K562 (cell line): ENCODE data around the gene NHS. TPM values are rescaled to one million over a fixed set of nuclear protein-coding genes. Genes with fewer than 3 reads are reported as not detected.

Experiments used
- ATAC-seq: fragments of 200-7000 bp; cut with Tn5 transposase; 3 replicates; pipeline ENCODE4 v1.9.1; 2020; ENCODE audit warnings: moderate library complexity
- BruUV-seq: library from RNA; stranded (reverse); fragments of 400-500 nt; replicated peaks from 2 replicates; lab custom pipeline; 2021; lab: Mats Ljungman, UMichigan
- CTCF ChIA-PET: fragments of 300-600 bp; formaldehyde crosslinking; extraction: SDS; loops from one replicate; lab custom pipeline; 2021; ENCODE audit warnings: low intra/inter-chr PET ratio; lab: Yijun Ruan, JAX
- POLR2A ChIA-PET: fragments of 300-600, 350-650 bp; sonication (Branson Sonifier 250); formaldehyde crosslinking; extraction: SDS; loops from one replicate; lab custom pipeline; 2021; ENCODE audit warnings: antibody characterized with exemption, inconsistent platforms; lab: Yijun Ruan, JAX
- DNase-seq, 4 experiments: peaks; one replicate each; pipeline versions ENCODE4 v3.0.0 to v3.0.0-alpha.2; 2011 to 2018; ENCODE audit warnings: low spot score in 3 of 4, mixed read lengths in 3 of 4; ENCODE audit errors: extremely low read depth in 1 of 4
- FAIRE-seq: peaks from 2 replicates; lab custom pipeline; 2011; peaks lifted over from hg19 to GRCh38; lab: Jason Lieb, UNC
- H2AFZ ChIP-seq: 2 replicates; pipeline ENCODE4 v1.6.0; 2011; ENCODE audit warnings: low read depth, low read length, control low read depth, inconsistent platforms
- H3K27ac ChIP-seq: fragments of 200-600 bp; 3 replicates; pipeline ENCODE4 v1.8.0; 2011; ENCODE audit warnings: low read depth, mild to moderate bottlenecking, control low read depth, inconsistent platforms, low read length, moderate library complexity, mixed read lengths; ENCODE audit errors: extremely low read depth
- H3K27me3 ChIP-seq, 2 experiments: fragments of 300-600 bp in 1 of 2; 2 replicates in 1 of 2; 3 replicates in 1 of 2; pipeline versions ENCODE4 v1.6.0 to v1.8.0; 2011; ENCODE audit warnings: inconsistent platforms in 2 of 2, low read length in 2 of 2, mild to moderate bottlenecking in 1 of 2, mixed read lengths in 1 of 2, moderate library complexity in 1 of 2; ENCODE audit not compliant: control insufficient read depth in 2 of 2, insufficient read depth in 2 of 2
- H3K36me3 ChIP-seq: fragments of 300-600 bp; 3 replicates; pipeline ENCODE4 v1.8.0; 2011; ENCODE audit warnings: mild to moderate bottlenecking, low read length, inconsistent platforms; ENCODE audit not compliant: control insufficient read depth, insufficient read depth
- H3K4me1 ChIP-seq, 2 experiments: fragments of 200-600 bp in 1 of 2; replicated peaks in 1 of 2; 2 replicates in 1 of 2; 3 replicates in 1 of 2; pipeline versions ENCODE4 v1.5.1 to v1.8.0; 2011; ENCODE audit warnings: inconsistent platforms in 2 of 2, low read length in 2 of 2, mild to moderate bottlenecking in 1 of 2, mixed read lengths in 1 of 2, moderate library complexity in 1 of 2; ENCODE audit not compliant: control insufficient read depth in 2 of 2, insufficient read depth in 2 of 2
- H3K4me2 ChIP-seq: 2 replicates; pipeline ENCODE4 v1.6.1; 2011; ENCODE audit warnings: low read length, control low read depth, inconsistent platforms, mixed read lengths; ENCODE audit not compliant: insufficient read depth
- H3K4me3 ChIP-seq: fragments of 200-600 bp; sonication (generic), shearing (Covaris generic); 2 replicates; pipeline ENCODE4 v1.5.1; 2016; ENCODE audit warnings: control low read depth, inconsistent platforms
- H3K79me2 ChIP-seq: fragments of 200-600 bp; 3 replicates; pipeline ENCODE4 v1.8.0; 2011; ENCODE audit warnings: low read length, inconsistent platforms; ENCODE audit not compliant: control insufficient read depth, insufficient read depth
- H3K9ac ChIP-seq, 2 experiments: 2 replicates each; pipeline versions ENCODE4 v1.6.0 to v1.6.1; 2011; ENCODE audit warnings: low read depth in 2 of 2, low read length in 2 of 2, control low read depth in 1 of 2, inconsistent platforms in 1 of 2, mild to moderate bottlenecking in 1 of 2, mixed read lengths in 1 of 2; ENCODE audit not compliant: insufficient read depth in 1 of 2
- H3K9me1 ChIP-seq: one replicate; pipeline ENCODE4 v1.6.0; 2011; ENCODE audit warnings: inconsistent platforms, mild to moderate bottlenecking, low read length, moderate library complexity; ENCODE audit not compliant: control insufficient read depth, insufficient read depth
- H3K9me3 ChIP-seq: replicated peaks from 2 replicates; pipeline ENCODE4 v1.5.1; 2011; ENCODE audit warnings: low read depth, low read length, inconsistent platforms; ENCODE audit not compliant: control insufficient read depth, insufficient read depth
- H4K20me1 ChIP-seq: replicated peaks from 2 replicates; pipeline ENCODE4 v1.6.1; 2011; ENCODE audit warnings: low read length, inconsistent platforms, mixed read lengths; ENCODE audit not compliant: control insufficient read depth, insufficient read depth
- CTCF ChIP-seq, 3 experiments: IDR thresholded peaks in 2 of 3; conservative IDR thresholded peaks in 1 of 3; 2 replicates each; pipeline ENCODE4 v1.5.1; 2011 to 2012; ENCODE audit warnings: low read length in 3 of 3, mild to moderate bottlenecking in 3 of 3, control low read depth in 2 of 3, improper control_type of control experiment in 1 of 3, inconsistent platforms in 1 of 3, low read depth in 1 of 3, mixed read lengths in 1 of 3, moderate library complexity in 1 of 3; ENCODE audit not compliant: insufficient read depth in 2 of 3
- FOXJ2 ChIP-seq: fragments of 200-800 bp; sonication (Bioruptor generic); IDR thresholded peaks from 2 replicates; pipeline ENCODE4 v1.6.1; 2016; ENCODE audit warnings: missing genetic modification characterization, missing compliant biosample characterization
- SMARCB1 ChIP-seq: IDR thresholded peaks from 2 replicates; pipeline ENCODE4 v1.6.1; 2011; ENCODE audit warnings: improper control_type of control experiment, low read depth; ENCODE audit not compliant: insufficient read length
- WGBS: fragments of 100-300 bp; shearing (Covaris generic); methylation state at CpG from one replicate; pipeline ENCODE4 v1.1.6; 2016; ENCODE audit warnings: low coverage, mixed read lengths; ENCODE audit not compliant: insufficient coverage; ENCODE audit errors: missing lambda C conversion rate; 5-methylcytosine and 5-hydroxymethylcytosine counted together
- in situ Hi-C: fragments of 300-500 bp; cut with MboI; formaldehyde crosslinking; loops from 4 replicates; pipeline ENCODE4 v1.15.0; 2018; ENCODE audit warnings: inconsistent platforms, mixed read lengths
- intact Hi-C: fragments of 100-400 bp; cut with micrococcal nuclease; formaldehyde crosslinking; loops from 2 replicates; pipeline ENCODE4 v1.14.2; 2022
- polyA plus RNA-seq, 8 experiments: library from polyadenylated mRNA; depleted of rRNA in 4 of 8; stranded (reverse) in 5 of 8; unstranded in 3 of 8; fragments of >200 nt; fragmentation: Nextera tagmentation in 2 of 8; fragmentation: Illumina TruSeq in 1 of 8; extraction: Ambion mirVana in 2 of 8; extraction: Trizol in 1 of 8; gene quantifications; 2 replicates each; pipeline versions ENCODE4 v1.2.1 to v1.2.3, GENCODE V29; 2011 to 2014; ENCODE audit warnings: inconsistent platforms in 1 of 8, missing spikeins in 1 of 8
- total RNA-seq, 7 experiments: library from RNA; depleted of rRNA in 6 of 7; stranded (reverse); fragments of >200 nt in 6 of 7; fragmentation: Illumina TruSeq in 2 of 7; extraction: Trizol in 2 of 7; gene quantifications; 2 replicates each; pipeline versions ENCODE4 v1.2.1 to v1.2.3, GENCODE V29; 2011 to 2021; ENCODE audit warnings: low replicate concordance in 1 of 7

Gene NHS
- total and polyA plus RNA-seq, 9 of the 15 experiments (the other 6 are each of a cell fraction or from before 2014, with no cell fraction given): 0.02 TPM; not detected in 8

DNA sequence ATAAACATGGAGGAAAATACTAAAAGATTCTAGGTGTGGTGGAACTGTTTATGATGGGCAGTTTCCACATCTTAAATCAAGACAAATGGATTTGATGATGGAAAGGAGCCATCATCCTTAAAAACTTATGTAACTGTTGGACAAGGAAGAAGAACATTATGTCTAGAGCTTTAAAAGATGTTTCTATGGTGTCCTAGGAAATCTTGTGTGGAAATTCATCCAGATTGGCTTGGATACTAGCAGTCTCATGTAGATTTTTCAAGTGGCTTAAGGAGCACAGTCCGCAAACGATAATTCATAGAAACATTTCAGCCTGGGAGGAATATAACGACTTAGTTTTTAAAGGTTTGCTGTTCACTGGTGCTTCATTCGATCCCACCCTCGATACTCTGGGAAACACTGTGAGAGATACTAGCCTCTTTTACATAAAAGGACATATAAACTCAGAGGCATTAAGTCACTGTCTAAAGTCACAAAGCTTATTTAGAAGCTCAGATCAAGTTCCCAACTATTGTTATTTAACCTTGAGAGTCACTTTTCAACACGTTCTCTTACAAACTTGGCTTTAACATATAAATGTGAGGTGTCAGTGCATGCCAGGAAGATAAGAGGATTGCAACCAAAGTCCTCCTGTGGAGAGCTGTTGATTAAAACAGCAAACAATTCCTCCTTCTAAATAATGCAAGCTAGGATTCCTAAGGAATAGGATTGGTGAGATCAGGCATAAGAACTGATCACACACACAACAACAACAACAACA is 226.6 kb downstream of the NHS start:
- no TSS peak for BruUV-seq
- intact Hi-C loops (no loop called here), in situ Hi-C loops (no loop called here)
- Histone ChIP-seq H3K4me1 (no peaks in the 10 kb centered on the region), H3K4me2 (no peak overlapping the region), H3K9ac (no peak overlapping the region), H3K4me3 (no peak overlapping the region), H3K9me3 (no peaks in the 10 kb centered on the region), H3K27ac (no peak overlapping the region), H3K27me3 (no peaks in the 10 kb centered on the region), H4K20me1 (no peaks in the 10 kb centered on the region), H3K79me2 (no peaks in the 10 kb centered on the region), H3K36me3 (no peaks in the 10 kb centered on the region), H3K9me1 (no peaks in the 10 kb centered on the region), H2AFZ (no peak overlapping the region)
- no peak for TF ChIP-seq CTCF (IDR thresholded peaks at IDR 0.05 in 2 of 3, conservative IDR thresholded peaks at IDR 0.05 in 1 of 3; ENCODE audit: insufficient read depth in 2 of 3, low read depth in 1 of 3, low read length in 3 of 3)
- TF ChIP-seq SMARCB1: no peak
- TF ChIP-seq FOXJ2: no peak
- ATAC-seq (no peak), FAIRE-seq (no peak), DNase-seq (no peak)
- ChIA-PET POLR2A (no interaction called here), CTCF (no interaction called here)
- whole genome bisulfite sequencing: 0% methylated on average over 6 of the region's 6 CpGs
